CD4-positive, alpha-beta T cell treated with Interleukin-6 for 4 hours (primary cell): Measurements from ENCODE around the gene LZTFL1.

Experiments
- DNase-seq: peaks from one replicate; pipeline ENCODE4 v3.0.0-alpha.2; 2020; ENCODE audit warnings: mixed read lengths

The LZTFL1 gene

DNA sequence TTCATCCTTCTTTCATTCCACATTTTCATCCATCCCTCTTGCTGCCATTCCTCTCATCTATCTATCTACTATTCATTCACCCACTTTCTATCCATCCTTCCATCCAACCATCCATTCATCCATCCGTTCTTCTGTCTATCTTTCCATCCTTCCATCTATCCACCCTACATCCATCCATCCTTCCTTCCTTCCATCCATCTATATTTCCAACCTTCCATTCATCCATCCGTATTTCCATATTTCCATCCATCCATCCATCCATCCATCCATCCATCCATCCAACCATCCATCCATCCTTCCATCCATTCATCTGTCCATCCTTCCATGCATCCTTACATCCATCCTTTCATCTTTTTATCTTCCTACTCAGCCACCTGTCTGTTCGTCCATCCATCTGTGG is 59.5 kb downstream of the LZTFL1 start:
- DNase-seq = no peak

GRCh38 chr3:45781841-45782240 is 60.1 kb downstream of the LZTFL1 start:
- DNase-seq = no peak

- no peak for DNase-seq
These were observed 60.6 kb downstream of the LZTFL1 start for GRCh38 chr3:45781271-45781670.

DNA sequence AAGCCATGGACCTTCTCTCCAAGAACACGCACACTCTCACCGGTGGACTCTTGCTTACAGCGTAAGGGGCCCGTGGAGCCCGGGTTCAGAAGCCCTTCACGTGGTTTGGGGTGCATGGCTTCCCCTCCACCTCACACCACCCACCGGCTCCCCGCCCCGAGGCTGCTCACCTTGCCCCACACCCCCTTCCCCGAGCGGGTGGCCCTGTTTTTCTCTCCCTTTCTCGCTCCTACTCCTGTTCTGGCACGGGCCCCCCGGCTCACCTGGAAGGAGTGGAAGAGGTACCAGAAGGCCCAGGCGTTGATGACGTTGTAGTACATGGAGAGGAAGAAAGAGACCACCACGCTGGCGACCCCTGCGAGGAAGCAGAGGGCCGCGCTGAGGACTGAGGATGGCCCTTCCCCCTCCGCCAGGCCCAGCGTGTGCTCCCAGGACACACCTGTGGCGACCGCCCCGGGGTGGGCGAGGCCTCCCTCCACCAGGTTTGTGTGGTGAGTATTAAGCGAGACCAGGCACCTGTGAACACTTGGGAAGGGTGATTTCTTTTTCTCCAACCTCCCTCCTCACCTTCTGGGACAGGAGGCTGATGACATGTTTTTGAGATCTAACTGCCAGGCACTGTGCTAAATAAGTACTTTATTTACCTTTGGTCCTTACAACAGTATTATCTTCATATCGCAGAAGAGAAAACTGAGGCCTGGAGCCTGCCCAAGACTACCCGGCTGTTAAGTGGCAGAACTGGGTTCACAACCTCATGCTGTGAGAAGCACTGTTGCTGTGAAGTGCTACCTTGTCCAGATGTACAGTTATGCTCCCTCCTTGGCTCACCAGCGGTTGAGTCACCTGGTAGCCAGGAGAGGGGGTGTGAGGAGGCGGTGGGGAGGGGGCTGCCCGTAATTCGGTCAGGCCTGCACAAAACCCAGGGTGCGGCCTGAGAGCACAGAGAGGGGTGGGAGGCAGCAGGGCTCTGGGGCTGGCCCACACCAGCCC is 61.9 kb downstream of the LZTFL1 start:
- no peak for DNase-seq

- no peak for DNase-seq
These were observed 63.1 kb downstream of the LZTFL1 start for GRCh38 chr3:45778761-45779201.

- no peak for DNase-seq
These were observed 64.1 kb downstream of the LZTFL1 start for GRCh38 chr3:45777746-45778386.

DNA sequence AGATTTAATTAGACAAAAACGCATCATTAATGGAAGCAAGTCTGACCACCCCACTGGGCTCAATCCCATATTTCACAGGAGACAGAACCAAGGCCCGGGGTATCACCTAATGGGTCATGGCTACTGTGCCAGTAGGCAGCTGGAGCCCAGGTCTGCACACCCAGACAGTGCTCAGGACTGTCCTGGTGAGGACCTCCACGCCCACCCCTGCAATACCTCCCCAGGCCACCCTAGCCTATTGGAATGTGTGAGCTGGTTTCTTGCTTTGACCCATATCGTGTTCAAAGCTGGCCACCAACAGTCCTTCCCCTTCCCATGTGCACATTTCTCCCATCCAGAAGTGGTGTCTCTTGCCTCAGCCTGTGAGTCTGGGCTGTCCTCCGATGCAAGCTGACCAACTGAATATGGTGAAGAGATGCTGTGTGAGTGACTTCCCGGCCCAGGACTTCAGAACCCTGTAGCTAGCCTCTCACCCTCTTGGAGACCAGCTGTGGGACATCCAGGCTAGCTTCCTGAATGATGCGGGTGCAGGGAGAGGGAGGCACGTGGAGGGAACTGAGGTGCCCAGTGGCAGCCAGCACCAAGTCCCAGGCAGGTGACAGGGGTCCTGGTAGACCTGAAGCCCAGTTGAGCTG is 64.7 kb downstream of the LZTFL1 start:
- no peak for DNase-seq

- DNase-seq = no peak
These were observed 65.3 kb downstream of the LZTFL1 start for GRCh38 chr3:45776611-45777010.

- DNase-seq = no peak
These were observed 65.7 kb downstream of the LZTFL1 start for GRCh38 chr3:45776301-45776595.

DNA sequence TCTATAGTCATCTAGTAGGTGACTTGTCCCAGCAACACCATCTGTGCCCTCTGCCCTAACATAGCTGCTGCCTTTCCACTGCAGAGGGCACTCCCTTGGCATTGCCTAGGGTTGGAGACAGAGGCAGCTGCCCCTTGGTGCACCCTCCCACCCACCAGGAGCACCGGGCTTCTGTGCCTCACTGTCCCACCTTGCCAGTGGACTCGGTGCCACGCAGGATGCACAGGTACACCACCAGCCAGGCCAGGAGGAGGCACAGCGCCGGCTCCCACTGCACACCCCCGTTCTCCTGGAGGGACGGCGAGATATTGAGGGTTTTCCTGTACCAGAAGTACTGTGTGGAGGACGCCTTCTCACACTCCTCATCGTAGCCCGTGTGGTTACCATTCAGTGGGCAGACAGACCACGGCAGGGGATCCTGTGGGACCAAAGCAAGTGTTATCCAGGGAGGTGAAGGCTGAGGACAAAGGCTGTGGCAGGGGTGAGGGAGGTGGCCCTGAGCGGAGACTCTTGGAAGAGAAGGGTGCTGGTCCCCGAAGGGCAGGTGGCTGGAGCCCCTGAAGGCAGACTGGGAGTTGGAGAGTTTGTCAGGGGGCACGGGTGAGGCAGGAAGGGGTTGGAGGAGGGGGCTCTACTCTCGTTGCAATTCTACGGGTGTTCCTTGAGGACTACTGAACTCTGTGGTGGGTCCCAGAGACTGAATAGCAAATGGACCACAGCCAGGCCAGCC is 66.2 kb downstream of the LZTFL1 start:
- no peak for DNase-seq

GRCh38 chr3:45774581-45775521 is 67.1 kb downstream of the LZTFL1 start:
- DNase-seq = no peak

DNA sequence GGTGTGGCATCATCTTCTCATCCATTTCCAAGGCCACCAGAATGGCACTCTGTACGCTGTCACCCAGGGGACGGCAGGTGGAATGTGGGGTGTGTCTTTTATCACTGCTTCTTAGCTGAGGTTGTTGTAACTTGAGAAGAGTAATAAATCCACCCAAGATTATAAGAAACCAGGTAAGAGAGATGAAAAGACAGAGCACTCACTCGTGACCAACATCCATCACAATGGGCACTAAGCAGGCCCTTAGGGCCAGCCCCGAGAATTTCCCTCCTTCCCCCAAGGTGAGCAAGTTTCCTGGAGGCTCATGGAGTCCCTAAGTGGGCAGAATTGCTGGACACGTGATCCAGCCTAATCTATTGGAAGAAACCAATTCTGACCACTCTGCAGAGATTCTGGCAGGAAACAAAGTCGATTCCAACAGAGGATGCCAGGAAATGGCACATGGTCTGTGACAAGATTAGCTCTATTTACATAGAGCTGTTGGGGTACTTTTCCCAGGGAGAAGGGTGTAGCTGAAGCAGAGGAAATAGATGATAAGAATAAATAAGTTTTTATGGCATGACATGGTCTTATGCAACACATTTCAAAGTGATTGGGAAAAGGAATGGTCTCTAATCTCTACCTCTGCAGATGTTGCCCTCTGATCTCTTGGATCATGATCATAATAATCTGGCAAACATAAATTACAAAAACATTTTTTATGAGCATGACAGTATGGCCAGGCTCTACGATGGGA is 68.0 kb downstream of the LZTFL1 start:
- no peak for DNase-seq
